HG02852 (cell line): ENCODE data around the gene CLEC11A.

ENCODE experiments used
- ATAC-seq: cut with Tn5 transposase; IDR thresholded peaks from one replicate; pipeline ENCODE4 v1.9.1; 2021; ENCODE audit warnings: mild to moderate bottlenecking, moderate library complexity; ENCODE audit not compliant: unreplicated experiment

The CLEC11A gene

GRCh38 chr19:50703915-50704796, 19.0 kb upstream of the CLEC11A start:
- no peak for ATAC-seq

- no peak for ATAC-seq
These were observed 17.6 kb upstream of the CLEC11A start for GRCh38 chr19:50705422-50706019.

GRCh38 chr19:50706387-50706786, 16.8 kb upstream of the CLEC11A start:
- no peak for ATAC-seq

GRCh38 chr19:50708179-50708879, 14.8 kb upstream of the CLEC11A start:
- ATAC-seq: no peak

- ATAC-seq: no peak
These were observed 13.1 kb upstream of the CLEC11A start for GRCh38 chr19:50710094-50710493.

GRCh38 chr19:50710612-50711011, 12.6 kb upstream of the CLEC11A start:
- ATAC-seq: no peak

- ATAC-seq: no peak
These were observed 12.0 kb upstream of the CLEC11A start for GRCh38 chr19:50711196-50711595.

GRCh38 chr19:50711805-50712204, 11.4 kb upstream of the CLEC11A start:
- no peak for ATAC-seq

- no peak for ATAC-seq
These were observed 10.3 kb upstream of the CLEC11A start for GRCh38 chr19:50712833-50713232.

- ATAC-seq: no peak
These were observed 9.5 kb upstream of the CLEC11A start for GRCh38 chr19:50713556-50714236.

GRCh38 chr19:50716178-50717025, 6.8 kb upstream of the CLEC11A start:
- no peak for ATAC-seq

GRCh38 chr19:50717026-50717723, 6.0 kb upstream of the CLEC11A start:
- no peak for ATAC-seq

GRCh38 chr19:50717891-50718254, 5.3 kb upstream of the CLEC11A start:
- ATAC-seq: no peak

- no peak for ATAC-seq
These were observed 4.7 kb upstream of the CLEC11A start for GRCh38 chr19:50718255-50719118.

GRCh38 chr19:50719119-50719435, 4.1 kb upstream of the CLEC11A start:
- ATAC-seq: no peak

GRCh38 chr19:50719566-50719965, 3.6 kb upstream of the CLEC11A start, which contains the start of gene SHANK1:
SHANK1 (minus strand) TSS chr19:50719802; CDS start chr19:50716919, 2,883 bp downstream.
- ATAC-seq: no peak

- no peak for ATAC-seq
These were observed 2.8 kb upstream of the CLEC11A start for GRCh38 chr19:50720181-50720920.

- no peak for ATAC-seq
These were observed 2.2 kb upstream of the CLEC11A start for GRCh38 chr19:50720921-50721381.
